Upper lobe of right lung (tissue), 1 donor: Measurements from ENCODE around the gene TMEM87A. TPM values are rescaled to one million over a fixed set of nuclear protein-coding genes. Genes with fewer than 3 reads are reported as not detected.

ENCODE experiments used
- ATAC-seq: fragments of 200-7000 bp; cut with Tn5 transposase; one replicate; pipeline ENCODE4 v1.9.1; 2020; ENCODE audit warnings: mild to moderate bottlenecking, moderate library complexity
- DNase-seq: peaks from one replicate; pipeline ENCODE4 v3.0.0-alpha.2; 2020
- H3K27ac ChIP-seq: fragments of 200-600 bp; one replicate; pipeline ENCODE4 v1.8.0; 2022
- H3K27me3 ChIP-seq: fragments of 200-600 bp; one replicate; pipeline ENCODE4 v1.8.0; 2022; ENCODE audit warnings: mild to moderate bottlenecking
- H3K36me3 ChIP-seq: fragments of 200-600 bp; one replicate; pipeline ENCODE4 v1.8.0; 2022
- H3K4me1 ChIP-seq: fragments of 200-600 bp; one replicate; pipeline ENCODE4 v1.8.0; 2022
- H3K4me3 ChIP-seq: fragments of 200-600 bp; one replicate; pipeline ENCODE4 v1.8.0; 2022; ENCODE audit warnings: mild to moderate bottlenecking
- H3K9me3 ChIP-seq: fragments of 200-600 bp; one replicate; pipeline ENCODE4 v1.8.0; 2022
- intact Hi-C: fragments of 100-400 bp; cut with DNase I; formaldehyde crosslinking; loops from one replicate; pipeline ENCODE4 v1.11.0; 2022
- total RNA-seq: library from RNA; stranded (reverse); fragmentation: NEBNext Ultra II Directional; extraction: Animal tissue kit (Norgen Biotek cat#: 25700); gene quantifications from one replicate; pipeline ENCODE4 v1.2.1, GENCODE V29; 2021
- TF ChIP-seq, protein P1 (sequence below): fragments of 200-600 bp; IDR thresholded peaks from one replicate; pipeline ENCODE4 v1.8.0; 2022; ENCODE audit warnings: antibody characterized with exemption
- donor health status: DM: no; HTN: yes; CAD: no; lungs with severe emphysema.

Gene TMEM87A
- total RNA-seq, 1 donor from 2014 or later = 129 TPM

DNA sequence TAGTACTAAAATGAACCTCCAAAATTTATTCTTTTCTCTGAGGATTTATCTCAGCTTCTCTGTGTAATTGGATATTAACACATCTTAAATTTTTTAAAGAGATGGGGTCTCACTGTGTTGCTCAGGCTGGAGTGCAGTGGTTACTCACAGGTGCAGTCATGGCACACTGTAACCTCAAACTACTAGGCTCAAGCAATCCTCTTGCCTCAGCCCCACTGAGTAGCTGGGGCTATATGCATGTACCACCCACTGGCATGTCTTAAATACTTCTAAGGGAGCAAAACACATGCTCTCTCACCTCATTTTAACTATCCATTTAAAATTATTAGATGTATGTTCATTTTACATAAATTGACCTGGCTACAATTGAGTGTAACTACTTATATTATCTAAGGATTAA is 11.3 kb upstream of the TMEM87A start:
- H3K36me3 ChIP-seq = peaks cover 74% of the 10 kb centered on the region
- H3K4me3 ChIP-seq = no peak overlapping the region
- no peaks in the 10 kb centered on the region for H3K27me3 ChIP-seq
- no peaks in the 10 kb centered on the region for H3K9me3 ChIP-seq
- TF ChIP-seq, protein P1, sequence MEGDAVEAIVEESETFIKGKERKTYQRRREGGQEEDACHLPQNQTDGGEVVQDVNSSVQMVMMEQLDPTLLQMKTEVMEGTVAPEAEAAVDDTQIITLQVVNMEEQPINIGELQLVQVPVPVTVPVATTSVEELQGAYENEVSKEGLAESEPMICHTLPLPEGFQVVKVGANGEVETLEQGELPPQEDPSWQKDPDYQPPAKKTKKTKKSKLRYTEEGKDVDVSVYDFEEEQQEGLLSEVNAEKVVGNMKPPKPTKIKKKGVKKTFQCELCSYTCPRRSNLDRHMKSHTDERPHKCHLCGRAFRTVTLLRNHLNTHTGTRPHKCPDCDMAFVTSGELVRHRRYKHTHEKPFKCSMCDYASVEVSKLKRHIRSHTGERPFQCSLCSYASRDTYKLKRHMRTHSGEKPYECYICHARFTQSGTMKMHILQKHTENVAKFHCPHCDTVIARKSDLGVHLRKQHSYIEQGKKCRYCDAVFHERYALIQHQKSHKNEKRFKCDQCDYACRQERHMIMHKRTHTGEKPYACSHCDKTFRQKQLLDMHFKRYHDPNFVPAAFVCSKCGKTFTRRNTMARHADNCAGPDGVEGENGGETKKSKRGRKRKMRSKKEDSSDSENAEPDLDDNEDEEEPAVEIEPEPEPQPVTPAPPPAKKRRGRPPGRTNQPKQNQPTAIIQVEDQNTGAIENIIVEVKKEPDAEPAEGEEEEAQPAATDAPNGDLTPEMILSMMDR = no peak
- H3K27ac ChIP-seq = peak overlapping the region; percentile 13
- H3K4me1 ChIP-seq = no peaks in the 10 kb centered on the region
- intact Hi-C loops = no loop called here
- ATAC-seq (no peak), DNase-seq (no peak)

DNA sequence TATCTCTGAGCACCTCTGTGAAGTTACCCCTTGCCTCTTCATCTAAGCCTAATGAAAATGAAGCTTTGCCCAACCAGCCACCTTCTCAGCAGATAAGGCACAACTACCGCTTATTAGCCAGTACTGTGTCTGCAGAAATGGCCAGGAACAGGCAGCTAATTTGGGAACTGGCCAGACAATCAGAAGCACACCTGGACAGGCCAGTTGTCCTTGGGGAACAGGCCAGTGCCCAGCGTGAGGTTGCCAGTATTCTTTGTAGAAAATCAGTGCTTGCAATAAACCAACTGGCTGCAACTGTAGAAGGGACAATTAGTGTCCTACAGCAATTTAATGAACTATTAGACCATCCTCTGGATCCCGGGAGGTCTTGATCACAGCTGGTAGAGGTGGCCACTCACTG is 10.4 kb upstream of the TMEM87A start:
- DNase-seq (no peak), ATAC-seq (no peak)
- Histone ChIP-seq H3K27ac (no peak overlapping the region), H3K27me3 (no peaks in the 10 kb centered on the region), H3K4me1 (no peaks in the 10 kb centered on the region), H3K9me3 (no peaks in the 10 kb centered on the region), H3K36me3 (peaks cover 74% of the 10 kb centered on the region), H3K4me3 (no peak overlapping the region)
- intact Hi-C loops = no loop called here
- TF ChIP-seq, protein P1 = no peak

DNA sequence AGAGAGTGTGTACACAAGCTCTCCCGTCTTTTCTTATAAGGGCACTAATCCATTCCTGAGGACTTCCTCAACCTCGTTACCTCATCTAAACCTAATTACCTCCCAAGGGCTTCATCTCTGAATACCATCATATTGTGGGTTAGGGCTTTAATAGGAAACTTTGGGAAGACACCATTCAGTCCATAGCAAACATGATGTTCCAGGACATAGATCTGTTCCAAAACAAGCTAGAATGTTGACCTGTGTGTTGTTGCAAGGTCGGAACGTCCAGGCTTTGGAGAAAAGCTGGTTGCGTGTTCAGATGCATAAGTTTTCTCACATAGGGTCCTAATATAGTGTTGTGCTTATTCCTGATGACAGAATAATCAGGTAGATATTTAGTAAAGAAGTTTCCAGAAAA is 9.7 kb upstream of the TMEM87A start:
- no peaks in the 10 kb centered on the region for H3K9me3 ChIP-seq
- intact Hi-C loops = no loop called here
- no peak overlapping the region for H3K27ac ChIP-seq
- no peaks in the 10 kb centered on the region for H3K4me1 ChIP-seq
- ATAC-seq (no peak), DNase-seq (no peak)
- H3K27me3 ChIP-seq = no peaks in the 10 kb centered on the region
- no peak overlapping the region for H3K4me3 ChIP-seq
- TF ChIP-seq, protein P1 = no peak
- H3K36me3 ChIP-seq = peaks cover 74% of the 10 kb centered on the region

DNA sequence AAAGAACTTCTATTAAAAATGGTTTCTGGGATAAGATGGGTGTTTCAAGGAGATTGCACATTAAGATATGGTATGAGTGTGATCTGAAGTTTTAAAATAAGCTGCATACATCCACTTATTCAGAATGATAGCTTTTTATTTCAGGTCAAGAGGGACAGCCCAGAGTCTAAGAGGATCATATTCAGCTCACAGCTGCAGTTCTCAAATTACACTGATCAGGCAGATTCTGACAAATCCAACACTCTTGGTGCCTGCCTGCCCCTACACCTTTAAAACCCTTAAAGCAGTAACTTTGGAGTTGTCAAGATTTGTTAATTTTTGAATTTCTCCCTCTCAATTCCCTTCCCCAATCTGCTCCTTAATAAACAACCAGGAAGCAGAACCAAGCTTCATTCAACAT is 9.1 kb upstream of the TMEM87A start:
- no peak overlapping the region for H3K27ac ChIP-seq
- H3K4me3 ChIP-seq = no peak overlapping the region
- no peaks in the 10 kb centered on the region for H3K4me1 ChIP-seq
- TF ChIP-seq, protein P1 = no peak
- DNase-seq (no peak), ATAC-seq (no peak)
- no peaks in the 10 kb centered on the region for H3K27me3 ChIP-seq
- intact Hi-C loops = no loop called here
- peaks cover 74% of the 10 kb centered on the region for H3K36me3 ChIP-seq
- H3K9me3 ChIP-seq = no peaks in the 10 kb centered on the region

DNA sequence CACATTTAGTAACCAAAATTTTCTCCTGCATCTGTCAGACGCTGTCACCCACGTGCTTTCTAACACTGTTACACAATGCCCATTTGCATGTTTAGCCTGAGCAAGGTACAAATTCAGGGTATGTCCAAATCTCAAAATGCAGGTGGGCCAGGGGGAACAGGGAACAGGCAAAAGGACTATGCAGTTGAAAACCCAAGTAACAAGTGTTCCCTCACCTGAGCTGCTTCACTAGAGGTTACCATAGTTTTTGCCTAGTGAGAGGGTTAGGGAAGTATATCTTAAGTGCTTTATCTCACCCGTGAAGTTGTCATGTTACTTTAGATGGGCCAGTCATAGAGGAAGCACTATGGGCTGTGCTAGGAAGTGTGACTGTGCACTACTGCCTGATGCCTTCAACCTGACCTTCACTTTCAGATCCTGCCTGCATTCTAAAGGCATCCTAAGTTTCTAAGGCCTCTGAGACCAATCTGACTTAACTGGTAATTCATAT is 6.0 kb upstream of the TMEM87A start:
- TF ChIP-seq, protein P1 = no peak
- H3K4me1 ChIP-seq = peaks cover 19% of the 10 kb centered on the region
- H3K27me3 ChIP-seq = no peaks in the 10 kb centered on the region
- H3K36me3 ChIP-seq = peaks cover 60% of the 10 kb centered on the region
- no peak for DNase-seq
- intact Hi-C loops = no loop called here
- peak overlapping the region; percentile 24 for H3K27ac ChIP-seq
- H3K4me3 ChIP-seq = no peak overlapping the region
- peak; percentile 82 for ATAC-seq
- H3K9me3 ChIP-seq = no peaks in the 10 kb centered on the region

DNA sequence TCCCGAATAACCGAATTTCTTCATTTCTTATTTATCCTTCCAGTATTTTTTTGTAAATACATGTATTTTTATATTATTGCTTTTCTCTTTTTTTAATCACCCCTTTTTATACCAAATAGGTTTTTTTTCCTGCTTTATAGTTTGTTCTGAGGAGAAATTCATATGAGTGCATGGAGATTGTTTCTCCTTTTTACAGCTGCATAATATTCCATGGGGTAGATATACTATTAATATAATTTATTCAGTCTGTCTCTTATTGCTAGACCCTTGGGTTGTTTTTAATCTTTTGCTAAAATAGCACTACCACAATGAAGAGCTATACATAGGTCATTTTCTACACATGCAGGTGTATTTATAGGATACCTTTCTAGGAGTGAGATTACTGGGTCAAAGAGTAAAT is 3.5 kb upstream of the TMEM87A start:
- no peaks in the 10 kb centered on the region for H3K9me3 ChIP-seq
- H3K4me3 ChIP-seq = no peak overlapping the region
- no peak for ATAC-seq
- intact Hi-C loops = no loop called here
- no peaks in the 10 kb centered on the region for H3K27me3 ChIP-seq
- no peak for DNase-seq
- H3K27ac ChIP-seq = no peak overlapping the region
- H3K4me1 ChIP-seq = peaks cover 26% of the 10 kb centered on the region
- H3K36me3 ChIP-seq = peaks cover 43% of the 10 kb centered on the region
- TF ChIP-seq, protein P1 = no peak
